Pons (tissue), 1 donor: ENCODE measurements around the gene SSBP3.

ENCODE experiments used
- DNase-seq: peaks from one replicate; pipeline ENCODE4 v3.0.0-alpha.2; 2016; ENCODE audit warnings: low spot score

The SSBP3 gene

GRCh38 chr1:54266908-54267307 is 139.3 kb downstream of the SSBP3 start:
- no peak for DNase-seq

DNA sequence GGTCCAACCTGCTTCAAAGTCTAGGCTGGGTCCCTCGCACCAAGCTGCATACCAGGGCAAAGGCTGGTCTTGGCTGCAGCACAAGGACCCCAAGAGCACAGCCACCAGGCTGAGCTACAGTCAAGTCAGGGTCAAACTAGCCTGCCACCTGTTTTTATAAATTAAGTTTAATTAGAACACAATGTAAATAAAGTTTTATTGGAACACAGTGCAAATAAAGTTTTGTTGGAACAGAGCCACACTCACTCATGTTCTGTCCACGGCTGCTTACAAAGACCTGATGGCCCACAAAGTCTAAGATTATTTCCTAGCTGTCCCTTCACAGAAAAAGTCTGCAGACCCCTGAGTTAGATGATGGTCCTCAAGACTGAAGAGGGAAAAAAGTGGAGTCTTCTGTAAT is 140.0 kb downstream of the SSBP3 start:
- no peak for DNase-seq

GRCh38 chr1:54265659-54266058 is 140.5 kb downstream of the SSBP3 start:
- no peak for DNase-seq

DNA sequence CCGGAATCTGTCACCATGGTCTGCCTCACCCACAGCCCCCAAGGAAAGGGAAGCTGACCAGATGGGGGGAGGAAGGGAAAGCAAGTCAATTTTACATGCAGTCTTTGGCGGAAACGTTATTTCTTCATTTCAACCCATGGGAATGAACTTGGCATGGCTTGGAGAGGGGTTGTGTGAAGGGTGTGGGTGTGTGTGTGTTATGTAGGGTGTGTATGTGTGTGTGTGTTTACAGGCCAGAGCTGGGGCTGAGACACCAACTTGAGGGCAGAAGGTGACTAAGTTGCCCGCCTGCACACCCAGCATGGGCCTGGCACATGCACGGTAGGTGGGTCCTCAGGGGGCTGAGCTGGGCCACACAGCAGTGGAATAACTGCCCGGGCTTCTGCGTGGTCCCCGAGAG is 141.1 kb downstream of the SSBP3 start:
- no peak for DNase-seq

- no peak for DNase-seq
These were observed 142.5 kb downstream of the SSBP3 start for GRCh38 chr1:54263601-54264226.

DNA sequence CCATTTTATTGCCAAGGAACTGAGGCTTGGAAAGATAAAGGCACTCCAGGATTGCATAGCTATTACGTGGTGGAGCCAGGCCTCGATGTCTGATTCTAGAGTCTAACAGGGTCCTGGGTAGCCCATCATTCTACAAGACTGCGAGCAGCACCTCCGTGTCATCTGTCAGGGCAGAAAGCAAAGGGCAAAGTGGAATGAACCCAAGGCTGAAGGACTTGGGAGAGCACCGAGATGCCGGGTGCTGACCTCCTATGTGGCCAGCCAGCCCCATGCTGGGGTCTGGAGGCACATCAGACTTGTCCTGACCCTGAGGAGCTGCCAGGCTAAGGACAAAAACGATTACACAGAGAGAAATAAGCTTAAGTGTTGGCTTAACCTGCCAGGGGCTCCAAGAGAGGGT is 143.9 kb downstream of the SSBP3 start:
- no peak for DNase-seq

GRCh38 chr1:54260810-54261209 is 145.4 kb downstream of the SSBP3 start:
- DNase-seq: no peak

GRCh38 chr1:54259546-54260140 is 146.6 kb downstream of the SSBP3 start:
- DNase-seq: no peak

GRCh38 chr1:54257876-54258275 is 148.3 kb downstream of the SSBP3 start:
- DNase-seq: no peak

DNA sequence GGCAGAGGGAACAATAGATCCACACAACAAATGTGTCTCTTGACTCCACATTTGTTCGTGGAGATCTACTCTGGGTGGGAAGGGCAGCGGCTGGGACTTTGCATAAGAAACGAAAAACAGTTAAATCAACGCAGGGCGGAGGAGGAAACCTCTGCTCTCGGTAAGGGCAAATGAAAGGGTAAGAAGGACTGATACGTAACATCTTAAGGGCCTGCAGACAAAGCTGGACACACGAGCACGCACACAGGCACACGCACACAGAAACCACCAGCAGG is 148.9 kb downstream of the SSBP3 start:
- peak; percentile 56 for DNase-seq

GRCh38 chr1:54256522-54257345 is 149.5 kb downstream of the SSBP3 start:
- DNase-seq: no peak

- no peak for DNase-seq
These were observed 151.0 kb downstream of the SSBP3 start for GRCh38 chr1:54255026-54255702.

GRCh38 chr1:54254055-54254454 is 152.1 kb downstream of the SSBP3 start:
- DNase-seq: no peak

GRCh38 chr1:54253480-54253879 is 152.7 kb downstream of the SSBP3 start:
- DNase-seq: no peak

DNA sequence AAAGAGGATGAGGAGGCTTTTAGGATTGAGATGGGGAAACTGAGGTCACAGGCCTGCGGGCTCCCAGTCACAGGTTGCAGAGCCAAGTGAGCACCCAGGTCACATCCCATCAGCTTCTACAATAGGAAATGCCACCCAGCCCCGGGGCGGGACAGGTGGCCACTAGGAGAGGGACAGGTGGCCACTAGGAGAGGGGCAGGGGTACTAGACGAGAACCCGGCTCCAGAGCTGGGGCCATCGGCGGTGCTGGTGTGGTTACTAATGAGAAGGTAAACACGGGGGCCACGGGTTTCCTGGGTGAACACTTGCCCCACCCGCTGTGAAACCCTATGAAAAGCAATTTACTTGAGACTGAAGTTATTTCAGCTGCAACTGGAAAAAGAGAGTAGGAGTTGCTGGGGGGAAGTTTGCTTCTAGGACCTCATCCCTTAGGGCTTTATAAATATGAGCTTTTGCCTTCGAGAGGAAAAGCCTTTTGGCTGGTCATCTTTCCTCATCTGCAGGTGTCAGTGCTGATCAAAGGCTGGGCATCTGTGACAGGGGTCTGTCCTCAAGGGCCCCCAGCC is 153.7 kb downstream of the SSBP3 start:
- no peak for DNase-seq

DNA sequence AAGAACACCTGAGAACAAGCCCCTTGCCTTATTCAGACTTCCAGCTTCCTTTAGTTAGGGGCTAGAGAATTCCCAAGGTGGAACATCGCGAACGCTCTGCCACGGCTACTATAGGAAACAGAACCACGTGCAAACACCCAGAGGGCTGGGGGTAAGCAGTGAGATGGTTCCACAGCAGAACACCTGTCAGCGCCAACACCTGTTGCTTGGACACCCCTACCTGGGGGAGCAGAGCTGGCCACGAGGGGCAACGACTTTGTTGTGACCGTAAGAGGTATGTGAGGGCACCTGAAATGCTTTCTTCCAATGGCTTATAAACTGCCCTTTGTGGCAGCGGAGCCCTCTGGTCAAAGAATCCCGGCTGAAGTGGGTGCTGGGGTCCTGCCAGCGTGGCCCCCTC is 155.5 kb downstream of the SSBP3 start:
- DNase-seq: no peak

DNA sequence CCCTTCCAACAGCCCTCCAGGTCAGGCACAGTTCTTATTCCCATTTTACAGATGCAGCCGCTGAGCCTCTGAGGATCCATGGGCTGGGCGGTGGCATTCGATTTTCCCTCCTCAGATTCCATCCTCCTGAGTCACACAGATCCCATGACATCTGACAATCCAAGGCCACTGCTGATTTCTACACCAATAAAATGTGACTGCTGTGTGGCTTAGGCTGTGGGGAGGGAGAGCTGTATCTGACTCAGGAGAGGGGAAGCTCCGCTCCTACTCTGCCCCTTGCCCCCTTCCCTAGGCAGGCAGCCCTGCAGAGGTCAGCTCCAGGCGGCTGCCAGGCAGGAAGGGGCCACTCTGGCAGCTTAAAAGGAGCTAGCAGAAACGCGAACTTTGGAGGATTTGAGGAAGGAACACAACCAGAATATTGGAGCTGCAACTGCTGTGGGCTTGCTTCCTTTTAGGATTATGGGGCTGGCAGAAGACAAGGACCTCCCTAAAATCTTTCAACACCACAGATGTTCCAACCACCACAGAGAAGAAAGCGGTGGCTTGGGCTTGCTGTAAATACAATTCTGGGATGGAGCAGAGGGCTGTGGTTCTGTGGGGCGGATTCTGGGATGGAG is 156.3 kb downstream of the SSBP3 start:
- no peak for DNase-seq

GRCh38 chr1:54248966-54249365 is 157.2 kb downstream of the SSBP3 start:
- no peak for DNase-seq

DNA sequence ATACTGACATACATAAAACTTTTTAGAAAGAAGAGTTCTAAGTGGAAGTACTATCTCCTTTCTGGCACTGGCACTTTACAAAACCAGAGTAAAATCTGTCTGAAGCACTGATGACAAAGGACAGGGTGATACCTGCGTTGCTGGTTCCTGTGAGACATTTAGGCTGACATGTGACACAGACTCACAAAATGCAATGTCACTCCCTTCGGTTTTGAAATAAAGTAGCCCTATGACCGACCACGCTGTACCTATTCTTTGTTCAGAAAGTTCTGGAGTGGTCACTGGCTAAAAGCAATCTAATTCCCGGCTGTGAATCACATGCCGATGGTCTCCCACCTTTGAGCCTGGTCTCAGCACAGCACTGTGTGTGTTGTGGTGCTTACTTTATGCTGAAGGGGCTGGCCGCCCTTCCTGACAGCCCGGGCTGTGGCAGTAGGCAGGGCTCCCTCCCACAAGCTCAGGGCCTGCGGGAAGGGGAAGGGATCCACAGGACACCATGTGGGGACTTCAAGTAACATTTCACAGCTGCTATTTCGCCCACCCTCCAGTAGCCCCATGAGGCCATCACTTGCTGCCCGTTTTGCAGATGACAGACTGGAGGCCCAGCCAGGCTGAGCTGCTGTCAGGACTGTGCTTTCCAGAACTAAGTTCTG is 158.2 kb downstream of the SSBP3 start:
- no peak for DNase-seq

- DNase-seq: no peak
These were observed 160.0 kb downstream of the SSBP3 start for GRCh38 chr1:54246116-54246721.

GRCh38 chr1:54245501-54245900 is 160.7 kb downstream of the SSBP3 start:
- DNase-seq: no peak
